GM18505 (cell line): ENCODE measurements around the gene GREM2.

ENCODE experiments used
- ATAC-seq: cut with Tn5 transposase; IDR thresholded peaks from one replicate; pipeline ENCODE4 v1.9.1; 2021; ENCODE audit not compliant: unreplicated experiment
- POLR2A ChIP-seq: IDR thresholded peaks from 4 replicates; pipeline ENCODE4 v1.6.1; 2011; ENCODE audit warnings: borderline replicate concordance; ENCODE audit not compliant: insufficient read depth, insufficient read length; ENCODE audit errors: extremely low read depth

GREM2 gene

GRCh38 chr1:240611619-240612480 lies at the start of gene GREM2:
Gene GREM2, minus strand, starts transcription at chr1:240612155. Its CDS starts 118,680 bp downstream, at chr1:240493475.
- TF ChIP-seq POLR2A = no peak
- ATAC-seq = peak; percentile 87

GRCh38 chr1:240658312-240658960 lies 46.5 kb upstream of the GREM2 start:
- no peak for ATAC-seq
- TF ChIP-seq POLR2A = no peak

- ATAC-seq = no peak
- TF ChIP-seq POLR2A = no peak
Observed at GRCh38 chr1:240656531-240656930, 44.6 kb upstream of the GREM2 start.

GRCh38 chr1:240652961-240653409 lies 41.0 kb upstream of the GREM2 start:
- ATAC-seq = no peak
- no peak for TF ChIP-seq POLR2A

GRCh38 chr1:240652549-240652948 lies 40.6 kb upstream of the GREM2 start:
- no peak for TF ChIP-seq POLR2A
- ATAC-seq = no peak

- TF ChIP-seq POLR2A = no peak
- ATAC-seq = no peak
Observed at GRCh38 chr1:240650877-240651276, 38.9 kb upstream of the GREM2 start.

- TF ChIP-seq POLR2A = no peak
- ATAC-seq = no peak
Observed at GRCh38 chr1:240649733-240650721, 38.1 kb upstream of the GREM2 start.

GRCh38 chr1:240646571-240647240 lies 34.8 kb upstream of the GREM2 start:
- no peak for TF ChIP-seq POLR2A

GRCh38 chr1:240644732-240645131 lies 32.8 kb upstream of the GREM2 start:
- no peak for ATAC-seq
- TF ChIP-seq POLR2A = no peak

More at GRCh38 chr1:240646571-240647240, 34.8 kb upstream of the GREM2 start:
- ATAC-seq = no peak

- no peak for ATAC-seq
- no peak for TF ChIP-seq POLR2A
Observed at GRCh38 chr1:240635466-240636256, 23.7 kb upstream of the GREM2 start.

- TF ChIP-seq POLR2A = no peak
- no peak for ATAC-seq
Observed at GRCh38 chr1:240630409-240630808, 18.5 kb upstream of the GREM2 start.

- no peak for ATAC-seq
- TF ChIP-seq POLR2A = no peak
Observed at GRCh38 chr1:240621249-240621648, 9.3 kb upstream of the GREM2 start.
